Measurements from ENCODE around the gene PIGZ.

Gene PIGZ

DNA sequence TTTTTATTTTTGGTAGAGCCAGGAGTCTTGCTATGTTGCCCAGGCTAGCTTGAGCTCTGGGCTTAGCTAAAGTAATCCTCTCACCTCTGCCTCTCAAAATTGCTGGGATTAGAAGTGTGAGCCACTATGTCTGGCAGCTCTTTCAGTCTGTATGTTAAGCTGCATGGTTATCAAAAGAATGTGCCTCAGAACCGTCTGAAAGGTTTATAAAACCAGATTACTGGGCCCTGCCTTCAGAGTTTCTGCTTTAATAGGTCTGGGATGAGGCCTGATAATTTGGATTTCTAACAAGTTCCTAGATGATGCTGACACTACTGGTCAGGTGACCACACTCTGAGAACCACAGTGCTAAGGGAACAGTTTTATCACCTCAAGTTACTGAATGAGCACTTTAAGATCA lies 66.3 kb downstream of the PIGZ start:
- DNase-seq, result no peak

DNA sequence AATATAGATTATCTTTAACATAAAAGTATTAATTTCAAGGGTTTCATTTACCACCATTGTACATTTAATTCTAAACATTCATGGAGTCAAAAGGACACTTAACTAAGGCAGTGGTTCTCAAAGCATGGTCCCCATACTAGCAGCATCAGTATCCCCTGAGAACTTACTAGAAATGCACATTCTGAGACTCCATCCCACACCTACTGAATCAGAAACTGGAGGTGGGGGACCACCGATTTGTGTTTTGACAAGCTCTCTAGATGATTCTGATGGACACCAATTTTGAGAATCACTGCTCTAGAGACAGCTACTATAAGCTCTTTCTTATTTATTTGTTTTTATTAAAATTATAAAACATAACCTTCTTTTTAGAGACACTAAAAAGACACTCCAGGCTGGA lies 66.9 kb downstream of the PIGZ start:
- no peak for DNase-seq
